Body of pancreas (tissue), 4 donors: ENCODE measurements around the gene AP2A2. TPM values are rescaled to one million over a fixed set of nuclear protein-coding genes. Genes with fewer than 3 reads are reported as not detected.

Source experiments
- ATAC-seq: fragments of 150-250 bp; one replicate; pipeline ENCODE4 v1.9.1; 2016
- DNase-seq, 4 donors: peaks; one replicate each; pipeline ENCODE4 v3.0.0-alpha.2; 2019
- H3K27ac ChIP-seq, 4 donors: fragments of 200-600 bp; sonication (generic); 1 replicate in 3 of 4; 2 replicates in 1 of 4; pipeline versions ENCODE4 v1.5.1 to v1.6.1; 2016 to 2019; ENCODE audit warnings: mild to moderate bottlenecking in 1 of 4, mixed read lengths in 1 of 4, moderate library complexity in 1 of 4
- H3K27me3 ChIP-seq, 2 donors: fragments of 200-600 bp; sonication (generic); one replicate each; pipeline ENCODE4 v1.6.0; 2016; ENCODE audit warnings: mild to moderate bottlenecking in 1 of 2
- H3K36me3 ChIP-seq, 2 donors: fragments of 200-600 bp; sonication (generic); replicated peaks in 1 of 2; 2 replicates each; pipeline ENCODE4 v1.5.1; 2016; ENCODE audit warnings: low read depth in 2 of 2; ENCODE audit not compliant: insufficient read depth in 1 of 2
- H3K4me1 ChIP-seq: fragments of 200-600 bp; sonication (generic); one replicate; pipeline ENCODE4 v1.6.0; 2016
- H3K4me3 ChIP-seq, 2 donors: fragments of 200-600 bp; sonication (generic); 1 replicate in 1 of 2; 2 replicates in 1 of 2; pipeline ENCODE4 v1.5.1; 2016 to 2019
- H3K9me3 ChIP-seq, 3 donors: fragments of 200-600 bp; sonication (generic); 1 replicate in 2 of 3; 2 replicates in 1 of 3; pipeline ENCODE4 v1.5.1; 2016
- POLR2A ChIP-seq, 3 donors: fragments of 450-650 bp; IDR thresholded peaks; one replicate each; pipeline ENCODE4 v1.6.1; 2016; ENCODE audit warnings: antibody characterized with exemption in 3 of 3, mild to moderate bottlenecking in 2 of 3
- WGBS, 2 donors: methylation state at CpG; one replicate each; pipeline ENCODE4 v1.1.5; 2017; 5-methylcytosine and 5-hydroxymethylcytosine counted together
- intact Hi-C: fragments of 100-400 bp; cut with DNase I; formaldehyde crosslinking; loops from one replicate; pipeline ENCODE4 v1.15.1; 2023
- total RNA-seq, 2 donors: library from RNA; depleted of rRNA; stranded (reverse); fragments of >200 nt; gene quantifications; one replicate each; pipeline ENCODE4 v1.1.0, GENCODE V29; 2016
- TF ChIP-seq, protein P1 (sequence below), 7 experiments: fragments of 450-650 bp in 4 of 7; fragments of 200-600 bp in 3 of 7; sonication (generic) in 3 of 7; IDR thresholded peaks; one replicate each; pipeline ENCODE4 v1.5.1; 2016 to 2019; ENCODE audit warnings: antibody characterized with exemption in 7 of 7

The AP2A2 gene
- total RNA-seq, 2 donors from 2014 or later, result 40.7 to 77.8 TPM

DNA sequence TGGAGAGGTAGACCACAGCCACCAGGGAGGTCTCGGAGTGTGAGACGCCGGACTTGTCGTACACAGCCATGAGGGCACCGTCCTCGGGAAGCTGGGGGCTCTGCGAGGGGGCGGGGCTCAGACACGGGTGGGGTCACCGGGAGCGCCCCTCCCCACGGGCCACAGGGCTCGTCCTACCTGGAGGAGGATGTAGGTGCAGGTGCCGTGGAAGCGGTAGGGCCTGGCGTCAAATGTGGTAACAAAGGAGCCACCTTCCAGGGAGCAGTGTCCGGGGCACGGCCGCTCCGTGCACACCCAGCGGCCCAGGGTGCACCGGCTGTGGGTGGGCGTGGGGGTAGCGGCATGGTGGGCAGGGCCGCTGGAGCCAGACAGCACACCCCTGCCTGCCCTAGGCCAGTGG is 103.4 kb downstream of the AP2A2 start:
- DNase-seq, result no peak

DNA sequence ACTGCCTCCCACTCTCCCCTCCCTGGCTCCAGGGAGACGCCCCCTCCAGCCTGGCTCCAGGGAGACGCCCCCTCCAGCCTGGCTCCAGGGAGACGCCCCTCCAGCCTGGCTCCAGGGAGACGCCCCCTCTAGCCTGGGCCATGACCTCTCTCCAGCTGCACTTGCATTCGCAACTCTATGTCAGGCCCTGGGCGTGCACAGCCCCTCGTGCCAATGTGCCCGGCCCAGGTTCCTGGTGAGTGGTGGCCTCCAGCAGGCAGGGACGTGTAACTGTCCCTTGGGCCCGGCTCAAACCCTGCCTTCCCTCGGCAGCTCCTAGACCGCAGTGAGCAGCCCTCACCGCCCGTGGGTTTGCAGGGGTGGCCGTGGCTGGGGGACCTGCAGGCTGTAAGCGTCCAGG is 104.0 kb downstream of the AP2A2 start:
- peaks cover 0 to 3% of the 10 kb centered on the region in 2 donors for H3K36me3 ChIP-seq
- ATAC-seq (no peak), DNase-seq (no peak)
- H3K9me3 ChIP-seq, result no peaks in the 10 kb centered on the region
- H3K4me1 ChIP-seq, result peaks cover 19% of the 10 kb centered on the region
- no peak overlapping the region for H3K4me3 ChIP-seq
- TF ChIP-seq, protein P1, sequence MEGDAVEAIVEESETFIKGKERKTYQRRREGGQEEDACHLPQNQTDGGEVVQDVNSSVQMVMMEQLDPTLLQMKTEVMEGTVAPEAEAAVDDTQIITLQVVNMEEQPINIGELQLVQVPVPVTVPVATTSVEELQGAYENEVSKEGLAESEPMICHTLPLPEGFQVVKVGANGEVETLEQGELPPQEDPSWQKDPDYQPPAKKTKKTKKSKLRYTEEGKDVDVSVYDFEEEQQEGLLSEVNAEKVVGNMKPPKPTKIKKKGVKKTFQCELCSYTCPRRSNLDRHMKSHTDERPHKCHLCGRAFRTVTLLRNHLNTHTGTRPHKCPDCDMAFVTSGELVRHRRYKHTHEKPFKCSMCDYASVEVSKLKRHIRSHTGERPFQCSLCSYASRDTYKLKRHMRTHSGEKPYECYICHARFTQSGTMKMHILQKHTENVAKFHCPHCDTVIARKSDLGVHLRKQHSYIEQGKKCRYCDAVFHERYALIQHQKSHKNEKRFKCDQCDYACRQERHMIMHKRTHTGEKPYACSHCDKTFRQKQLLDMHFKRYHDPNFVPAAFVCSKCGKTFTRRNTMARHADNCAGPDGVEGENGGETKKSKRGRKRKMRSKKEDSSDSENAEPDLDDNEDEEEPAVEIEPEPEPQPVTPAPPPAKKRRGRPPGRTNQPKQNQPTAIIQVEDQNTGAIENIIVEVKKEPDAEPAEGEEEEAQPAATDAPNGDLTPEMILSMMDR (IDR thresholded peaks at IDR 0.05), result no peak
- no peak for TF ChIP-seq POLR2A (IDR thresholded peaks at IDR 0.05)
- WGBS, 2 donors, result 67% methylated on average over 16 of the region's 16 CpGs; no CpG with 5 or more reads in 1 of the 2 donors
- intact Hi-C loops, result no loop called here
- H3K27me3 ChIP-seq, result no peaks in the 10 kb centered on the region
- H3K27ac ChIP-seq, result peak overlapping the region in 1 of 4 donors; percentile 12

More for the DNA sequence above, 103.4 kb downstream of the AP2A2 start:
- Histone ChIP-seq H3K9me3 (no peaks in the 10 kb centered on the region), H3K27me3 (no peaks in the 10 kb centered on the region), H3K27ac (no peak overlapping the region), H3K4me1 (peaks cover 13% of the 10 kb centered on the region), H3K36me3 (peaks cover 0 to 3% of the 10 kb centered on the region in 2 donors), H3K4me3 (no peak overlapping the region)
- ATAC-seq, result no peak
- intact Hi-C loops, result no loop called here
- 79% methylated on average over 12 to 24 of the region's 25 CpGs for WGBS, 2 donors
- TF ChIP-seq POLR2A (IDR thresholded peaks at IDR 0.05), result no peak
- TF ChIP-seq, protein P1 (IDR thresholded peaks at IDR 0.05), result no peak

DNA sequence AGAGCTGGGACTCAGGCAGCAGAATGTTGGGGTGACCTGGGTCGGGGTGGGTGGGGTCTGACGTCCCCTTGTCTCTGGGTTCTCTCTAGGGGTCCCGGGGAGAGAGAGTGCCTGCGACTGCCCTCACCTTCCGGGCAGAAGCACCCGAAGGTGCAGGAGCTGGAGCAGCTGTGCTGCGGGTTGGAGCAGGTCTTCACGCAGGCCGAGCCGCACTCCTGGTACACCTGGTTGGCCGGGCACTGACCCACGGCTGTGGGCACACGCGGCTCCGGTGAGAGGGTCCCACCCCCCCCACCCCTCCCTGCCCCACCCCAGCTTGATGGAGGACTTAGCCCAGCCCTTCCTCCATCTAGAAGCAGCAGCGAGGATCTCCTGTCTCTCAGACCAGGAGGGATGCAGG is 104.4 kb downstream of the AP2A2 start:
- H3K27ac ChIP-seq, result no peak overlapping the region
- 85% methylated on average over 16 of the region's 16 CpGs; no CpG with 5 or more reads in 1 of the 2 donors for whole genome bisulfite sequencing, 2 donors
- ATAC-seq, result no peak
- TF ChIP-seq POLR2A (IDR thresholded peaks at IDR 0.05), result no peak
- TF ChIP-seq, protein P1 (IDR thresholded peaks at IDR 0.05), result no peak
- peaks cover 0 to 3% of the 10 kb centered on the region in 2 donors for H3K36me3 ChIP-seq
- DNase-seq, result no peak
- intact Hi-C loops, result no loop called here
- no peak overlapping the region for H3K4me3 ChIP-seq
- H3K27me3 ChIP-seq, result no peaks in the 10 kb centered on the region
- peaks cover 23% of the 10 kb centered on the region for H3K4me1 ChIP-seq
- no peaks in the 10 kb centered on the region for H3K9me3 ChIP-seq

DNA sequence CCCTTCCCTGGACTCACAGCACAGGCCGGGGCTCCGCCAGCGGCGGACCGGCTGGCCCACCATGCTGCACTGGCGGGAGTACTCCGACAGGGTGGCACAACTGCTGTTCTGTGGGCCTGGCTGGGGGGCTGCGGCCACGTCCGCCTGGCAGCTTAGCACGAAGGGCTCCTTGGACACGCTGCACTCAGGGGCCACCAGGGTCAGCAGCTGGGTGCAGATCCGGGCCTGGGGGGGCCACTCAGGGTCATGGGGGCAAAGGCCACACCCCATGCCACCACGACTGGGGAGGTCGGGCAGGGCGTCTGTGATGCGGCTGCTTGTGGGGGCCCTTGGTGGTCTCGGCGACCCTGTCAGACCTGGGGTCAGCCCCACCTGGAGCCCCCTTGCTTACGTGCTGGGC is 104.9 kb downstream of the AP2A2 start:
- DNase-seq (no peak), ATAC-seq (no peak)
- H3K27ac ChIP-seq, result no peak overlapping the region
- WGBS, 2 donors, result 78% methylated on average over 20 of the region's 20 CpGs; no CpG with 5 or more reads in 1 of the 2 donors
- no peak overlapping the region for H3K4me3 ChIP-seq
- peaks cover 0 to 3% of the 10 kb centered on the region in 2 donors for H3K36me3 ChIP-seq
- H3K9me3 ChIP-seq, result no peaks in the 10 kb centered on the region
- peaks cover 28% of the 10 kb centered on the region for H3K4me1 ChIP-seq
- no peaks in the 10 kb centered on the region for H3K27me3 ChIP-seq
- TF ChIP-seq, protein P1 (IDR thresholded peaks at IDR 0.05), result no peak
- TF ChIP-seq POLR2A (IDR thresholded peaks at IDR 0.05), result no peak
- intact Hi-C loops, result no loop called here
